Measurements from ENCODE around the gene WDFY4.

Gene WDFY4

DNA sequence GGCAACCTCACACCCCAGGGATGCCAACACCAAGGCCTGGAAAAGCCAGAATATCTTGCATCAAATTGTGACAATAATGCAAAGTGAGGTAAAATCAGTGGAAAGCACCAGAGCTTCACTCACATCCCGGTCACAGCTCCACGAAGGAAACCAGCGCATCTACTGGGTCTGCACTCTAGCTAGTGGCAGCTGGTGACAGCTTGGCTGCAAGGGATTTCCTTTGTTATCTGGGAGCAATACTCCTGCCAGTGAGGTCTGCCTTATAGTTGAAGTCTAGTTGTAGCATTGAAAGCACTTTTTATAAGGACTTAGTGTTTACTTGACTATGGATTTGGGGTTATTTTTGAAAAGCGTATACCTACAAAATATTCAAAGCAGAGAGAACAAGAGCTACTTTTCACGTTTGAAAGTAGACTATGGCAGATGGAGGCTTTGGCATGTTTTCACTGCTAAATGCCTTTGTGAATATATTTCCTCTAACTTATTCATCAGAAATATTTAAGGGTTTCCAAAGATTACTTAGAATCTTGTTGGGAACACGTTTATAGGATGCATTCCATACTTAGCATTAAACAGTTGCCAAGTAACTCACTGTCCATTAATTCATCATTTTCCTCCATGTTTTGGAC, 26.1 kb downstream of the WDFY4 start:
- DNase-seq (ENCODE audit: low spot score): no peak

DNA sequence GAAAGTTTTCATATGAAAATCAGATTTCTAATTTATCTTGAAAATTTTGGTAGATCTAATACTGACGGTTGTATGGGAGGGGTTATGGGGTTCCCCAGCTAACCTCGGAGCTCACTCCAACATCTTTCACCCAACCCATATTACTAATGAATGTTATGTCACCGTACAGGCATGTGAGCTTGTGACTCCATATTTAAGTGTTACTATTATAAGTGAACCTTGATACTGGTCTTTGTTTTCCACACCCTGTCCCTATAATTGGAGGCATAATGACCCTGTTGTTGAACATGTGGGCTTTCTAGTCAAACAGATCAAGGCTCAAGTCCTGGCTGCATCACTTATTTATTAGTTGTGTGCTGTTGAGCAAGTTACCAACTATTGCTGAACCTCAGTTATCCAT, 27.2 kb downstream of the WDFY4 start:
- DNase-seq (ENCODE audit: low spot score): no peak

DNA sequence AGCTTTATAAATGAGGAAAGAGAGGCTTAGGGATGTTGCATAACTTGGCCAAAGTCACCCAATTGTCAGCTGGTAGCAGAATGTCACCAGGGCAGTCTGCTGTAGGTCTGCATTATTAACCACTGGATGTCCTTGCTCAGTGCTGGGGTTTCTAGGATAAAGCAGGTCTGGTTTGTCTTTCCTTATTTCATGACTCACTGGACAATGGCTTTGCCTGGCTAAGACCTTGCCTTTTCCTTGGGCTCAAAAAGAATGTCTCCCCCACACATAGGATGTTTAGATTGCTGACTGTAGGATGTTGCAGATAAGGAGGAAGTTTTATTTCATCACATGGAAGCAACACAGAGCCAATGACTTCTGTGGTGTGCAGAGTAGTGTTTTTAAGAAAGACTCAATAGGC, 29.4 kb downstream of the WDFY4 start:
- no peak for DNase-seq (ENCODE audit: low spot score)

DNA sequence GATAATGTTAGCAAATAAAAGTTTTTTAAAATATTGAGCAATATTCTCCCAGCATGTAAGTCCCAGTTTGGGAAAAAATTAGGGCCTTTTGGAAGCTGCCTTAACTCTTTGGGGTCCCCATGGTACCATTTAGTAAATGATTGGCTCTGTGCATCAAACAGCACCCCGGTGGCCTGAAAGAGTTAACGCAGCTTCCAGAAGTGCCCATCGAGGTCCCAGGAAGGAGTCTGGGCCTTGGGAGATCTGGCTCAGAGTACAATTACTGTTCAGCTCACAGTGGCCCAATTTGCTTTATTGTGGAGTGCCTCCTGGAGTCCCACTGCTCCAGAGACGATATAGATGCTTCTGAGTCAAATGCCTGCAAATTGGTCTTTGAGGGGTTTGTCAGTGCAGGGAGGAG, 31.7 kb downstream of the WDFY4 start:
- no peak for DNase-seq (ENCODE audit: low spot score)

DNA sequence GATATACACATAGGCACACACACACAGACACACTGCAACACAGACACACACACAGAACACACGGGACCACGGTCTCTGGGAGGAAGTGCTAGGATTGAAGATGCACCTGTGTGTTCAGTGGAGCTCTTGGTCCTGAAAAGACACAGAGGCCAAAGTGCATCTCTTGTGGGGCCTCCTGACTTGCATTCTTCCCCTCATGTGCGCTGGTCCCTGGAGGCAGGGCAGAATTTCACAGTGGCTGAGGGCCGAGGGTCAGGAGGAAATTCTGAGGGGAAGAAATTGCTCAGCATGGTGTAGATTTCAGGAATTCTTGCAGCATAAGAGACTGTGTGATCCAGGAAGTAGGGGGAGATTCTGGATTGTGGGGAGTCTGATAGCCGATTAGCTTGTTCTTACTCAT, 35.9 kb downstream of the WDFY4 start:
- no peak for DNase-seq (ENCODE audit: low spot score)

DNA sequence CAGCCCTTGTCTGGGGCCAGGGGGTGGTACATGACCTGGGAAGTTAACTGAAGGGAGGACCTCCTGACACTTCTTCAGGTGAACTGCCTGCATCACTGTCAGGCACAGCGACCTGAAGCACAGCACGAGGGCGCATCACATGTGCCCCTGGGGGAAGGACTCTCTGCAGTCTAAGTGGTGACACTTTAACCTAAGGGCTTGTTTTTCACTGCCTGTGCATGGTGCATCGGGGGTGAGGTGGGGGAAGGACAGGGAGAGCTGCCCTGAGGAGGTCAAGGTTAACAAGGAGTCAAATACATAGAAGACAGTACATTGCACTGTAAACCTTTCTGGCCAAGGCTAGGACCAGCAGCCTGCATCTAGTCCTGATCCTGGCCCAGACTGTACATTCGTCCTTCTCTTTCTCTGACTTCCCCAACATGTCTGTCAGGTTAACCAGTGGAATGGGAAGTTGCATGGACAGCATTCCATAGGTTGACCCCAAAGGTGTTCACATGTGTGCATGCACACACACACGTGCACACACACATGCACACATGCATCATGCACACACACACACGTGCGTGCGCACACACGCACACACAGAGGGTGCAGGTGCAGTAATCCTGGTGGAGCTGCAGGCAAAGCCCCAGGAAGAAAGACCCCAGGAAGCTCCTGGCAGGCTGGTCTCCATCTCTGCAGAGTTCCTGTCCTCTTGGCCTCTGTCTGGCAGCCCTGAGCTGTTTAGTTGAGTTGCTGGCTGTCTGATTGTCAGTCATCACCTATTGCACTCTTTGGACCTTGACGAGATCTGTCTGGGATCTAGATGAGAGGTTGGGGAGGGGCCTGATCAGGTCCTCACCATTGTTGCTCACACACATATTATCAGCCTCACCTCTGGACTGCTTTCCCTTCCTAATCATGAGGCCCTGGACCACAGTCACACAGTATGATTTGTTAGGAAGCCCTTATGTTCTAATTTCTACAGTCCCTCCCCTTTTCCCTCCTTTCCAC, 37.8 kb downstream of the WDFY4 start:
- no peak for DNase-seq (ENCODE audit: low spot score)

DNA sequence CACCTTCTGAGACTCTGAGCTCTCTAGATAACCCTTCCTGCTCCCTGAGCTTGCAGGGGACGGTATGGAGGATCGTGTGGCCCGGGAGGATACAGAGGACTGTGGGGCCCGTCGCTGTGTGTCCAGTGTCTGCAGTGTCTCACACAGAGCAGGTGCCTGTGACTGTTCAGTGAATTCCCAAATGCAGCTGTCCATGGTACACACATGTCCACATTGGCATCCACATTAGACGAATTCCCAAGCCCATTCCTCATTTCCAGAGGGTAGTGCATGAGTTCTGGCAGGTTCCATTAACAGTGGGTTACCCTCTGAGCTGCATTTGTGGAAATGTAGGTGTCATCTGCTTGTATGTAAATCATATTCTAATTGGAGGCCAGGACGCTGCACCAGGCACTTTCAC, 39.5 kb downstream of the WDFY4 start:
- DNase-seq (ENCODE audit: low spot score): no peak

DNA sequence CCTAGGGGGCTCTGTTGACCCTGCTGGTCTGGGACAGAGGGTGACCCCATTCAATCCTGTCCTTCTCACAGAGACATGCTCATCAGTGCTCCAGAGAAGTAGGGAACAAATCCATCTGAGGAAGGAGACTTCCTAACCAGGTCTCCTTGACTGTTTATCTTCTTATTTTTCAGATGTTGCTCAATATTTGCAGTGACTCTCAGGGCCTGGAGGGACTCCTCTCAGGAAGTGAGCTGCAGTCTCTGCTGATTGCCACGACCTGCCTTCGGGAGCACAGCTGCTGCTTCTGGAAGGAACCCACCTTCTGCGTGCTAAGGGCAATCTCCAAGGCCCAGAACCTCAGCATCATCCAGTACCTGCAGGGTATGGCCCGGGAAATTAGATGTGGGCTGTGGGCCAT, 41.0 kb downstream of the WDFY4 start:
- no peak for DNase-seq (ENCODE audit: low spot score)

DNA sequence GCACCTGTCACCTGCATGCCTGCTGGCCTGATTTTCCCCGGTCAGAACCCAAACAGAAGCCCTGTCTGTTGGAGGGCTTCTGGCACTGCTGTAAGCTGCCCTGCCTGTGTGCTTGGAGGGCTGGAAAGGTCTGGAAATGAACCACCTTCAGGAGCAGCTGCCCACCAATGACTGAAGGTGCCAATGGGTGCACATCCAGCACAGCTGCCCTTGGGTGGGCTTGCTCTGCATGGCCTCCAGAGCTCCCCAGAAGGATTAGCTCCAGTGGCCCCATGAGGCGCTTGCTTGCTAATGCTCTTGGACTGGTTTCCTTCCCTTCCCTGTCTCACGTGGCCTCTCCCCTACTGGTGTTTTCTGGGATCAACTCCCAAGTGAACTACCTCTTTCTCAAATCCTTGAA, 43.2 kb downstream of the WDFY4 start:
- no peak for DNase-seq (ENCODE audit: low spot score)

DNA sequence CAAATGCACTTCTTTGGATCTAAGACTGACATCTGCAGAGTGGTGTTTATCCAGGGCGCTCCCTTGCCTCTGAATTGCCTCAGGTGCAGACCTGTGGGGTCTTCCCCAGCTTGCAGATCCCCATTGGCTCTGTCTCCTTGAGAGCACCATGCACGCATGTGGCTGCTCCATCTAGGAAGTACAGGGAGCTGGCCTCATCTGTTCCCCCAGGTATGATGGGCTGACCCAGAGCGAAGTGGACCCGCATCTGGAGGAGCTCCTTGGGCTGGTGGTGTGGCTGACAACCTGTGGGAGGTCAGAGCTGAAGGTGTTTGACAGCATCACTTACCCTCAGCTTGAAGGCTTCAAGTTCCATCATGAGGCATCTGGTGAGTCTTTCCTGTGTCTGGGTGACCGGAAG, 44.5 kb downstream of the WDFY4 start:
- DNase-seq (ENCODE audit: low spot score): no peak

DNA sequence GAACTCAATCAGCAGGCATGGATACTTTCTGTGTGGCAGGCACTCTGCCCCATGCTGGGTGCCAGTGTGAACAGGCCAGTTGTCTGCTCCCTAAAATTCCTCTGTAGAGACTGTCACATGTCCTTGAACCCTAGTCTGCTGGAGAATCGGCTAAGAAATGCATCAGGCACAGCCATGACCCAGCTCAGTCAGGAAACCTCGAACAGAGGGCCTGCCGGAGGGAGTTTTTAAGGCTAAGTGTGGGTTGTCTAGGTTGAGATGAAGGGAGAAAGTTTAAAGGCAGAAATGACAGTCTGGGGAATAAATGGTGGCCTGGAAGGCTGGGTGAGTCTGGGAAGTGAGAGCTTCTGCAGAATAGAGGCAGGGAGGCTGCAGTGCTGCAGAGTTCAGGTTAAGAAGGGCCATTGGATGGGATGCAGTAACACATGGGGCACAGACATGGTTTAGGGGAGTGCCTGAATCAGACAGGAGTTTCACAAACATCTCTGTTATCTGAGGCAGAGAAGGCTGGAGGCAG, 45.3 kb downstream of the WDFY4 start:
- DNase-seq (ENCODE audit: low spot score): no peak

DNA sequence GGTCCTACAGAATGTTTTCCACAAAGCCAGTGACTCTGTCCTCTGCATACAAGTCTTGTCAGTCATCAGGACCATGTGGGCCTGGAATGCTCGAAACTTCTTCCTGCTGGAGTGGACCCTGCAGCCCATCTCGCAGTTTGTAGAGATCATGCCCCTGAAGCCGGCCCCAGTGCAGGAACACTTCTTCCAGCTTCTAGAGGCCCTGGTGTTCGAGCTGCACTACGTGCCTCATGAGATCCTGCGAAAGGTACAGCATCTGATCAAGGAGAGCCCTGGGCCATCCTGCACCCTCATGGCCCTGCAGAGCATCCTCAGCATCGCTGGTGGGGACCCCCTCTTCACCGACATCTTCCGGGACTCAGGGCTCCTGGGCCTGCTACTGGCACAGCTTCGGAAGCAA, 46.5 kb downstream of the WDFY4 start:
- DNase-seq (ENCODE audit: low spot score): no peak

DNA sequence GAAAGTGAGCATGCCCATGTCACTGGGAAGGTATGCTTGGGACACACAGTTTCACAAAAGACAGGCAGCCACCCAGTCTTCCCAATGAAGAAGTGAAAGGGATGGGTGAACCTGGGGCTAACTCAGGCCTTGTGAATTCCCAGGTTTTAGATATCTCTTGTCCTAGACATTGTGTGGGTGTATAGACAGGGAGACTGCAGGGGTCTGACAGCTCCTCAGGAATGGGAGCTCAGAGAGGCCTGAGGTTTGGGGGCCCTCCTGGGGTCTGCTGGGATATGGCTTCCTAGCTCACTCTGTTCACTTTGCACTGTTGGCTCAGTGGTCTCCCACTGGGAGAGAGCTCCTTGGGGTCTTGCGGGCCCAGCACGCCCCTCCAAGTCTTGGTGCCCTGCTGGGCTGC, 47.0 kb downstream of the WDFY4 start:
- DNase-seq (ENCODE audit: low spot score): no peak

DNA sequence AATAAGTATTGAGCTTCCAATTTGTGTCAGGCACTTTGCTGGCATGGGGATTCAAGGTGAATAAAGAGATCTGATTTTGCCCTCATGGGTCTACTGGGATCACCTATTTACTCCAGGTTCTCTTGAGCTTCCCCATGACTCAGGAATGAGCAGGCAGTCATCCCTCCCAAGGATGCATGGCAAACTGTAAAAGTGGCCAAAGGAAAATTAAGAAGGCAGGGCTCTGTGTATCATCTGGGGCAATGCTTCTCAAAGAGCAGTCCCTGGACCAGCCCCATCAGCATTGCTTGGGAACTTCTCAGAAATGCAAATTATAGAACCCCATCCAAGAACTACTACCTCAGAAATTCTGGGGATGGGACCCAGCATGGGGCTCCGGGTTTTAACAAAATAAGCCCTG, 48.7 kb downstream of the WDFY4 start:
- DNase-seq (ENCODE audit: low spot score): no peak

DNA sequence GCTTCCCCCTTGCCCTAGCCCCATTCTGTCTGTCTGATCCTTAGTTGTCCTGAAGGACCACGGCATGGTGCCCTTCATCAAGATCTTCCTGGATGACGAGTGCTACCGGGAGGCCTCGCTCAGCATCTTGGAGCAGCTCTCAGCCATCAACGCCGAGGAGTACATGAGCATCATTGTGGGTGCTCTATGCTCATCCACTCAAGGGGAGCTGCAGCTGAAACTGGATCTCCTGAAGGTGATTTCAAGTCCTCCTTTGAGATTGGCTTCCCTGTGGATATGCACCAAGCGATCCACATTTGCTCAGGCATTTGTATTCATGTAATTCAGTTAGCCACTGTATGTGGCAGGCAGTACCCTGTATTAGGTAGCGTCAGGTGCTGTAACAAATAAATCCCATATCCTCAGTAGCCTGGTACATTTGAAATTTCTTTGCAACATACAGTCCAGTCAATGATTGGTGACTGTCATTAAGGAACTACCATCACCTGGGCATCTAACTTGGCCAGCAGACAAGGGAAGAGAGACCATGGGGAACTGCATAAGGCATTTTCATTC, 51.2 kb downstream of the WDFY4 start:
- DNase-seq (ENCODE audit: low spot score): no peak

DNA sequence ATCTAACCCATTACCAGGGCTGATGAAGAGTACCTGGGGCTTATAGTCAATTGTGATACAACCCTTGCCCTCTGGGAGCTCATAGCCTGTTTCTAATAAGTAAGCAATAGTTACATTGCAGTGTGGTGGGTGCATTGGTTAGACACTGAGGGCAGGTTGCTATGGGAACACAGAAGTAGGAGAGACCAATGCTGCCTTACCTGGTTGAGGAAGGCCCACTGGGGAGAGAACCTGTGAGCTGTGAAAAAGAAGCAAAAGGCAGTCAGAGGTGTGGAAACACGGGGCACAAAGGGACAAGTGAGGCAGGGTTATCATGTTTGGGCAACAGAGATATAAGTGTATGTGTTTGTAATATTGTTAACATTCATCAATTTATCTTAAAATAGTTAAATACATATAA, 51.9 kb downstream of the WDFY4 start:
- no peak for DNase-seq (ENCODE audit: low spot score)

DNA sequence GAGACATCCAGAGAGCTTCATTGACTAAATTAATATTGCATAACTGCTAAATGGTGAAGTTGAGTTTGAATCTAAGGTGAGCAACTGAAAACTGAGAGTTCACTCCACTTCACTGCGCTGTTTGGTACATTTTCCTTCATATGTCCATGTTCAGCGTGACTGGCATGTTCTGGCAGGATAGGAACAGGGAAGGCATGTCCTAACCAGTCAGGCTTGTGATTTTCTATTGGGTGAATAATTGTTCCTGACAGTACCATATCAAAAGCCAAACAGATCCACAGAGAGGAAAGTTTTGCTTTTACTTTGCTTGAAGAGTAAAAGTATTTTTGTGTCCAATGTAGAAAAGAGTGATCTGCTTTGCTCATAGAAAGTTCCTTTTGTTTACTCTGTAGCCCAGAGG, 53.2 kb downstream of the WDFY4 start:
- DNase-seq (ENCODE audit: low spot score): no peak

DNA sequence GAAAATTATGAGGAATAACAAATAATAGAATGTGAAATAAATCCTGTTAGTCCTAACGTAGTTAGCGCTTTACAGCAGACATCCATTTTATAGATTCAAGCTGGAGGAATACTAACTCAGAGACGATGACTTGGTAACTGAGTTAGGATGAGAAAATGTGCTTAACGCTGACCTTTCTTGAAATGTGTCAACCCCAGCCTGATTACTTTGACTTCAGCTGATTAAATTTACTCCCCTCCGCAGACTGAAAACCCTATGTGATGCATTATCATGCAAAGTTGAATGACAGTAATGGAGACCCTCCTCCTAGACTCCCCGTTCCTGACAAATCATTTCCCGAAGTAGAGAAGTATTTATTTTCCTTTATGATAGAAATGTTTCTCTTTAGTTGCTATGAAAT, 54.5 kb downstream of the WDFY4 start:
- no peak for DNase-seq (ENCODE audit: low spot score)

DNA sequence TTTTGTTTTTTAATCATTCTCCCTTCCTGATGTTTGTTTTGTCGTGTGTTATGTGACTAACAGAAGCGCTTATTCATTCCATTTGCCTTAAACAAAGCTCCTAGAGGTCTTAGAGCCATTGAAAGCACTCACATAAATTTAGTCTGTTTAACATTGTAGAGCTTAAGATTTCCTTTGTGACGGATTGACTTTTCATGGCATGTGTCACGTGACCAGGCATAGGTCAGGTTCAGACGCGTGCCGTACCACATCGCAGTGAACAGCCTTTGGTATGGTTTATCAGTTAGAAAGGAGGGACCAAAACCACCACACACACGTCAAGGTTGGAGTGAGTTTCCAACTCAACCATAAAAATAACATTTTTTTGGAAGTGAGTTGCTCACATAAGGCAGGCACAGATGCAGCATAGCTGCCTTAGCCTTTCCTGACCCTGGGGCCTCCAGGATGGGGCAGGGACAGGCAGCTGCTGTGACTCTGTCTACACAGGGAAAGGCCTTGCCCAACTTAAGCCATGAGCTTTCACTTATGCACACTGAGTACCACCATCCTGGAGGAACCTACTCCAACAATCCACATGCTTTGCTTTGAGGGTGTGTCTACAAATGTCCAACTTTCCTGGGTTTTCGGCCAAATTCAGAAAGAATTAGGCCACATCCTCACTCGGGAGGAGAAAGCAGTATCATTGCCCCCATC, 55.5 kb downstream of the WDFY4 start:
- no peak for DNase-seq (ENCODE audit: low spot score)

DNA sequence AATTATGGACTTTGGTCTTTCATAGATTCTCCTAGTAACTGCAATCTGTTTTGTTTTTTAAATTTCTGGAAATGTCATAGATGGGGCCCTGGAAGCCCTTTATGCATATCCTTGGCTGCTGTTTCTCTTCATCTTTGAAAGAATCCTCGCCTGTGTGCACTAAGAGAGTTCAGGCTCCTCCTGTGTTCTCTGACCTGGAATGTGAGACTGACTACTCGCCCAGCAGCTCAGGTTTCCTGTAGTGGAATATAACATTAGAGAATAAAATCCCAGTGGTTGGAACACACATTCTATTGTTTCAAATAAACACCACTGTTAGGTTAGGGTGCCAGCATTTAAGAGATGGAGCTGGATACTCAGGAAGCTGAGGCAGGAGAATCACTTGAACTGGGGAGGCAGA, 56.3 kb downstream of the WDFY4 start:
- DNase-seq (ENCODE audit: low spot score): no peak

DNA sequence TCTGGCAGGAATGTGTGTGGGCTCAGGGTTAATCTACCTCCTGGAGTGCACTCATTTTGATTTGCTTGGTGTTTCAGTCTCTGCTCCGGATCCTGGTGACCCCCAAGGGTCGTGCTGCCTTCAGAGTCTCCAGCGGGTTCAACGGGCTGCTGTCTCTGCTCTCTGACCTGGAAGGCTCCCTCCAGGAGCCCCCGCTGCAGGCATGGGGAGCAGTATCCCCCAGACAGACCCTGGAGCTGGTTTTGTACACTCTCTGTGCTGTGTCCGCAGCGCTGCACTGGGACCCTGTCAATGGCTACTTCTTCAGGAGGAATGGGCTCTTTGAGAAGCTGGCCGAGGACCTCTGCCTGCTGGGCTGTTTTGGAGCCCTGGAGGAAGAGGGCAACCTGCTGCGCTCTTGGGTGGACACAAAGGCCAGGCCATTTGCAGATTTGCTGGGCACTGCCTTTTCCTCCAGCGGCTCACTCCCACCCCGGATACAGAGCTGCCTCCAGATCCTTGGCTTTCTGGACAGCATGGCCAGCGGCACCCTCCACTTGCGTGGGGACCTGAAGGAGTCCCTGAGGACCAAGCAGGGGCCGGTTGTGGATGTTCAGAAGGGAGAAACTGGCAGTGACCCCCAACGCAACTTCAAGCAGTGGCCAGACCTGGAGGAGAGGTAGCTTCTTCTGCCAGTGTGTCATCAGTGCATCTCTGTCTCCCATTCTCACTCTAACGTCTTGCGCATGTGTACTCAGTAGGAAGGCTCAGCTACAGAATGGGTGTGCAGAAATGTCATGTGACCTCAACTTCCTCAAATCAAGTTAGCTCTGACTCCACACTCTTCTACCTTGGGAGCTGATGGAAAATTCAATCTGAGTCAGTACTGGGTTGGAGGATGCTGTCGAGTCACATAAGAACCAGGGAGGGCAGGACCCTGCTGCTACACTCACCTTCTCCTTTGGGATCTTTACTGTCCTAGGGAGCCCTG, 58.5 kb downstream of the WDFY4 start:
- DNase-seq (ENCODE audit: low spot score): no peak
